ENCODE data around the gene BCAS1.
"Not testable (repeated sequence)": the region's sequence is repeated elsewhere in the genome, so short reads cannot be mapped to it uniquely, and the experiment has no call there.

The BCAS1 gene

GRCh38 chr20:53934421-53935343 is 135.7 kb downstream of the BCAS1 start:
- H3K27ac ChIP-seq, result no peak overlapping the region
- no peak for TF ChIP-seq CTCF (conservative IDR thresholded peaks at IDR 0.05)

- TF ChIP-seq CTCF (conservative IDR thresholded peaks at IDR 0.05), result no peak
- no peak overlapping the region for H3K27ac ChIP-seq
Observed at GRCh38 chr20:53933232-53933846, 137.1 kb downstream of the BCAS1 start.

GRCh38 chr20:53932655-53933192 is 137.7 kb downstream of the BCAS1 start:
- not testable (repeated sequence) for H3K27ac ChIP-seq

- TF ChIP-seq CTCF (conservative IDR thresholded peaks at IDR 0.05), result no peak
- H3K27ac ChIP-seq, result no peak overlapping the region
Observed at GRCh38 chr20:53931597-53931996, 138.8 kb downstream of the BCAS1 start.

GRCh38 chr20:53930651-53931504 is 139.5 kb downstream of the BCAS1 start:
- H3K27ac ChIP-seq, result no peak overlapping the region
- TF ChIP-seq CTCF (conservative IDR thresholded peaks at IDR 0.05), result no peak

- TF ChIP-seq CTCF (conservative IDR thresholded peaks at IDR 0.05), result no peak
- no peak overlapping the region for H3K27ac ChIP-seq
Observed at GRCh38 chr20:53929974-53930650, 140.3 kb downstream of the BCAS1 start.

GRCh38 chr20:53929399-53929798 is 141.0 kb downstream of the BCAS1 start:
- H3K27ac ChIP-seq, result no peak overlapping the region
- TF ChIP-seq CTCF (conservative IDR thresholded peaks at IDR 0.05), result no peak

Data from VCaP (cell line).